M059J (cell line): ENCODE data around the gene SYCN. TPM values are rescaled to one million over a fixed set of nuclear protein-coding genes. Genes with fewer than 3 reads are reported as not detected.

Source experiments
- DNase-seq: peaks from one replicate; pipeline ENCODE4 v3.0.0-alpha.2; 2012; ENCODE audit warnings: low read depth
- total RNA-seq: library from RNA; depleted of rRNA; stranded (reverse); fragments of >200 nt; shearing (Covaris generic); gene quantifications from 2 replicates; pipeline ENCODE4 v1.2.3, GENCODE V29; 2014; rRNA removed

Gene SYCN
- total RNA-seq, 1 experiment from 2014 or later, result not detected

- no peak for DNase-seq
Measured at GRCh38 chr19:39155741-39156140, 48.3 kb downstream of the SYCN start.

GRCh38 chr19:39155114-39155700 is 48.9 kb downstream of the SYCN start:
- no peak for DNase-seq

- DNase-seq, result no peak
Measured at GRCh38 chr19:39154629-39155100, 49.4 kb downstream of the SYCN start.

- no peak for DNase-seq
Measured at GRCh38 chr19:39154100-39154628, 49.9 kb downstream of the SYCN start.

Other genes with a start within 250 kb of the SYCN start
- 10.8 and 15.3 TPM in 2 replicates for gene FBXO17, start 228.5 kb downstream of the SYCN start, total RNA-seq
- 6.7 and 10.6 TPM in 2 replicates for gene FBXO27, start 171.7 kb downstream of the SYCN start, total RNA-seq
- gene ACP7, start 119.9 kb downstream of the SYCN start, total RNA-seq, result 0.89 and 1.7 TPM in 2 replicates
- 6.1 and 10.9 TPM in 2 replicates for gene PAK4, start 78.5 kb downstream of the SYCN start, total RNA-seq
- not detected in 2 replicates for gene NCCRP1, start 7.3 kb downstream of the SYCN start, total RNA-seq
- gene IFNL3, start 40.7 kb upstream of the SYCN start, total RNA-seq, result not detected in 2 replicates
- not detected in 2 replicates for gene IFNL4, start 44.6 kb upstream of the SYCN start, total RNA-seq
- not detected in 2 replicates for gene IFNL2, start 64.1 kb upstream of the SYCN start, total RNA-seq
- 1.3 TPM in 1 of 2 replicates, not detected in the other for gene IFNL1, start 92.1 kb upstream of the SYCN start, total RNA-seq
- 0.12 TPM in 1 of 2 replicates, not detected in the other for gene LRFN1, start 116.6 kb upstream of the SYCN start, total RNA-seq
- 0.54 and 3.2 TPM in 2 replicates for gene GMFG, start 131.8 kb upstream of the SYCN start, total RNA-seq
- 45.0 and 96.3 TPM in 2 replicates for gene SAMD4B, start 138.2 kb upstream of the SYCN start, total RNA-seq
- gene PAF1, start 186.8 kb upstream of the SYCN start, total RNA-seq, result 69.0 and 79.3 TPM in 2 replicates
- 46.7 and 47.3 TPM in 2 replicates for gene MED29, start 187.1 kb upstream of the SYCN start, total RNA-seq
- 6.0 and 10.8 TPM in 2 replicates for gene ZFP36, start 202.6 kb upstream of the SYCN start, total RNA-seq
- 8.6 and 11.7 TPM in 2 replicates for gene PLEKHG2, start 208.4 kb upstream of the SYCN start, total RNA-seq
- gene RPS16, start 231.7 kb upstream of the SYCN start, total RNA-seq, result 26.6 and 28.7 TPM in 2 replicates
- gene SUPT5H, start 241.3 kb upstream of the SYCN start, total RNA-seq, result 68.4 and 97.7 TPM in 2 replicates